H1 (cell line): Measurements from ENCODE around the gene GULP1. TPM values are rescaled to one million over a fixed set of nuclear protein-coding genes. Genes with fewer than 3 reads are reported as not detected.

ENCODE experiments used
- HDAC6 ChIP-seq: IDR thresholded peaks from one replicate; pipeline ENCODE4 v1.7.1; 2012; ENCODE audit warnings: low read depth, mild to moderate bottlenecking, inconsistent platforms, low read length, moderate library complexity
- SAP30 ChIP-seq: fragments of 300-600 bp; sonication (generic); IDR thresholded peaks from 2 replicates; pipeline ENCODE4 v1.7.1; 2012; ENCODE audit warnings: low read length, moderate library complexity, mild to moderate bottlenecking, inconsistent platforms; ENCODE audit not compliant: insufficient read depth, insufficient replicate concordance
- polyA plus RNA-seq, 7 experiments: library from polyadenylated mRNA; depleted of rRNA in 3 of 7; stranded (reverse) in 5 of 7; unstranded in 2 of 7; fragments of >200 nt in 5 of 7; fragments of 200-250 nt in 2 of 7; gene quantifications; 1 replicate in 5 of 7; 2 replicates in 1 of 7; 4 replicates in 1 of 7; pipeline versions ENCODE4 v1.2.1 to v1.2.3, GENCODE V29; 2011 to 2013; ENCODE audit warnings: missing spikeins in 2 of 7, mixed read lengths in 2 of 7
- total RNA-seq: library from RNA; stranded (reverse); fragmentation: NEBNext Ultra II Directional; extraction: Animal tissue kit (Norgen Biotek cat#: 25700); gene quantifications from 2 replicates; pipeline ENCODE4 v1.2.1, GENCODE V29; 2021

GULP1 gene
- total and polyA plus RNA-seq, 2 of the 8 experiments (the other 6 are each of a cell fraction or from before 2014, with no cell fraction given), result 69.7 to 139 TPM

GRCh38 chr2:188381614-188382013 is 89.9 kb downstream of the GULP1 start (continued):
- no peak for TF ChIP-seq HDAC6
- no peak for TF ChIP-seq SAP30
- TF ChIP-seq, all 59 proteins: peak for 0
